Upper lobe of right lung (tissue), 1 donor: Measurements from ENCODE around the gene FARP1. TPM values are rescaled to one million over a fixed set of nuclear protein-coding genes. Genes with fewer than 3 reads are reported as not detected.

ENCODE experiments used
- ATAC-seq: fragments of 200-7000 bp; cut with Tn5 transposase; one replicate; pipeline ENCODE4 v1.9.1; 2020; ENCODE audit warnings: mild to moderate bottlenecking, moderate library complexity
- DNase-seq: peaks from one replicate; pipeline ENCODE4 v3.0.0-alpha.2; 2020
- H3K27ac ChIP-seq: fragments of 200-600 bp; one replicate; pipeline ENCODE4 v1.8.0; 2022
- H3K27me3 ChIP-seq: fragments of 200-600 bp; one replicate; pipeline ENCODE4 v1.8.0; 2022; ENCODE audit warnings: mild to moderate bottlenecking
- H3K36me3 ChIP-seq: fragments of 200-600 bp; one replicate; pipeline ENCODE4 v1.8.0; 2022
- H3K4me1 ChIP-seq: fragments of 200-600 bp; one replicate; pipeline ENCODE4 v1.8.0; 2022
- H3K4me3 ChIP-seq: fragments of 200-600 bp; one replicate; pipeline ENCODE4 v1.8.0; 2022; ENCODE audit warnings: mild to moderate bottlenecking
- H3K9me3 ChIP-seq: fragments of 200-600 bp; one replicate; pipeline ENCODE4 v1.8.0; 2022
- intact Hi-C: fragments of 100-400 bp; cut with DNase I; formaldehyde crosslinking; loops from one replicate; pipeline ENCODE4 v1.11.0; 2022
- total RNA-seq: library from RNA; stranded (reverse); fragmentation: NEBNext Ultra II Directional; extraction: Animal tissue kit (Norgen Biotek cat#: 25700); gene quantifications from one replicate; pipeline ENCODE4 v1.2.1, GENCODE V29; 2021
- TF ChIP-seq, protein P1 (sequence below): fragments of 200-600 bp; IDR thresholded peaks from one replicate; pipeline ENCODE4 v1.8.0; 2022; ENCODE audit warnings: antibody characterized with exemption
- donor health status: DM: no; HTN: yes; CAD: no; lungs with severe emphysema.

Gene FARP1
- total RNA-seq, 1 donor from 2014 or later = 95.9 TPM

- no peaks in the 10 kb centered on the region for H3K36me3 ChIP-seq
- no peak overlapping the region for H3K27ac ChIP-seq
- H3K9me3 ChIP-seq = no peaks in the 10 kb centered on the region
- DNase-seq (no peak), ATAC-seq (no peak)
- H3K27me3 ChIP-seq = no peaks in the 10 kb centered on the region
- intact Hi-C loops = loop anchor here (10.0 kb wide), 1 partner anchor 72 kb away; no protein-coding TSS in a partner anchor
- H3K4me1 ChIP-seq = peaks cover 37% of the 10 kb centered on the region
- no peak overlapping the region for H3K4me3 ChIP-seq
- TF ChIP-seq, protein P1, sequence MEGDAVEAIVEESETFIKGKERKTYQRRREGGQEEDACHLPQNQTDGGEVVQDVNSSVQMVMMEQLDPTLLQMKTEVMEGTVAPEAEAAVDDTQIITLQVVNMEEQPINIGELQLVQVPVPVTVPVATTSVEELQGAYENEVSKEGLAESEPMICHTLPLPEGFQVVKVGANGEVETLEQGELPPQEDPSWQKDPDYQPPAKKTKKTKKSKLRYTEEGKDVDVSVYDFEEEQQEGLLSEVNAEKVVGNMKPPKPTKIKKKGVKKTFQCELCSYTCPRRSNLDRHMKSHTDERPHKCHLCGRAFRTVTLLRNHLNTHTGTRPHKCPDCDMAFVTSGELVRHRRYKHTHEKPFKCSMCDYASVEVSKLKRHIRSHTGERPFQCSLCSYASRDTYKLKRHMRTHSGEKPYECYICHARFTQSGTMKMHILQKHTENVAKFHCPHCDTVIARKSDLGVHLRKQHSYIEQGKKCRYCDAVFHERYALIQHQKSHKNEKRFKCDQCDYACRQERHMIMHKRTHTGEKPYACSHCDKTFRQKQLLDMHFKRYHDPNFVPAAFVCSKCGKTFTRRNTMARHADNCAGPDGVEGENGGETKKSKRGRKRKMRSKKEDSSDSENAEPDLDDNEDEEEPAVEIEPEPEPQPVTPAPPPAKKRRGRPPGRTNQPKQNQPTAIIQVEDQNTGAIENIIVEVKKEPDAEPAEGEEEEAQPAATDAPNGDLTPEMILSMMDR = no peak
Observed at GRCh38 chr13:98492335-98493041, 349.6 kb downstream of the FARP1 start.

DNA sequence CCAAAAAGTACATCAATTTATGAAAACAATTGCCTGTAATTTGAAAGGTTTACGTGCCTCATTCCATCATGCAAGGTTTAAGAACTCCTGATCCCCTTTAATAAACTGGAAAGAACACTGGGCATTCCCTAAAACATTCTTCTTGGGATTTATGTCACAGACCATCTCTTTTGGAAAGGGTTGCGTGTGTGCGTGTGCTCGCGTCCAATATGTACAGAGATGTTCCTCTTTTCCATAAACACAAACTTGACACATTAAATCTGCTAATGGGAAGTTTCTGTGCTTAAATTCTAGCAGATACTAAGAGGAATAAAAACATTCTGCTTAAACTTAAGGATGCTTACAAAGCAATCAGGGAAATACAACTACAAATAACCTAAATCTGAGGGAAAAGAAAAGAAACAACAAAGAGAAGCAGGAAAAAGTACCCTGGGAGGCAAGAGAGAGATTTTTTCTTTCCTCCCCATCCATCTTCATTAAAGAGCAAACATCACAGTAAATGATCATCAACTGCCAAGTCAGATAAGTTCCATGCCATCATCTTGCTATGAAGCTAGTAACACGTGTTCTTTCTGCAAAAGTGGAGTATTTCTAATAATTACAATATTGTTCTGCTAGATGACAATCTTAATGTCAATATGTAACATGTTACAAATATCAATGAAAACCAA is 350.3 kb downstream of the FARP1 start:
- Histone ChIP-seq H3K4me1 (peaks cover 42% of the 10 kb centered on the region), H3K4me3 (no peak overlapping the region), H3K27me3 (no peaks in the 10 kb centered on the region), H3K27ac (no peak overlapping the region), H3K36me3 (no peaks in the 10 kb centered on the region), H3K9me3 (no peaks in the 10 kb centered on the region)
- TF ChIP-seq, protein P1 = no peak
- intact Hi-C loops = loop anchor here (10.0 kb wide), 1 partner anchor 72 kb away; no protein-coding TSS in a partner anchor
- DNase-seq (no peak), ATAC-seq (no peak)

GRCh38 chr13:98494769-98495168 is 351.9 kb downstream of the FARP1 start:
- Histone ChIP-seq H3K4me1 (peaks cover 42% of the 10 kb centered on the region), H3K9me3 (no peaks in the 10 kb centered on the region), H3K27me3 (no peaks in the 10 kb centered on the region), H3K27ac (no peak overlapping the region), H3K4me3 (no peak overlapping the region), H3K36me3 (peaks cover 4% of the 10 kb centered on the region)
- DNase-seq (no peak), ATAC-seq (no peak)
- intact Hi-C loops = loop anchor here (10.0 kb wide), 1 partner anchor 70 kb away; no protein-coding TSS in a partner anchor
- TF ChIP-seq, protein P1 = no peak

DNA sequence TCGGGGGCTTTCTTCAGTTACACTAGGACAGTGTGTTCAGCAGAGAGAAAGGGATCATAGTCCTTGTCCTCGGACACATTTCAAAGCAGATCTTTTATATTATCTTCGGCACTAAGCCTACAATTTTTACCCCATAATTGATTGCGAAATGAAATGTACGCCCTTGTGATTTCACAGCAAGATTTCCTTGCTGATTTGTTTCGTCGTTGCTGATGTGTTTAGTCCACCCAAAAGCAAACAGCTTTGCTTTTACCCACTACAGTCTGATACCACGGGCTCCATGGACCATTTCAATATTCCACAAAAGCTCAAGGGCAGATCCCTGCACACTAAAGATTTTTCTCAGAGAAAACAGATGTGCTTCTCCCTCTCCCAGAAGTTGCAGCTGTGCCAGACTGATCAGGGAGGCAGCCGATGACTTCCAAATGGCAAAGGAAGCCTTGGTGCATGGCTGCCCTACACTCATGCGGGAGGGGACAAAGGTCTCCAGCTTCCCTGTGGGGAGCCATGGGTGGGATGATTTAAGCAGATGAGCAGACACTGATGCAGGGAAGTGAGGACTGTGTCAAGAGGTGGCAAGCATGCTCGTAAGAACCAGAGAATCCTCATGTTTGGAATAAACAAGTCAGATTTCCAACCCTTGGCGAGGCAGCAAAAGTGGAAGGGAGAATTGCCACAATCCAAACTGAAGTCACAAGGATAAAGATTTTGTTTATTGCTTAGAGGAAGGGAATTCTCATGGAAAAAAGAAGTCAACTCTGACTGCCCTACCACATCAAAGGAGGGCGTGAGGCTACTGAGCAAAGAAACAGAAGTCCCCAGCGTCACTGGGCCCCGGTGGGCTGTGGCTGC is 353.0 kb downstream of the FARP1 start:
- ATAC-seq (peak; percentile 76), DNase-seq (no peak)
- H3K36me3 ChIP-seq = peaks cover 5% of the 10 kb centered on the region
- intact Hi-C loops = loop anchor here (10.0 kb wide), 1 partner anchor 69 kb away; no protein-coding TSS in a partner anchor
- no peaks in the 10 kb centered on the region for H3K9me3 ChIP-seq
- H3K4me3 ChIP-seq = no peak overlapping the region
- H3K4me1 ChIP-seq = peaks cover 42% of the 10 kb centered on the region
- TF ChIP-seq, protein P1 = no peak
- H3K27ac ChIP-seq = peak overlapping the region; percentile 69
- H3K27me3 ChIP-seq = no peaks in the 10 kb centered on the region

DNA sequence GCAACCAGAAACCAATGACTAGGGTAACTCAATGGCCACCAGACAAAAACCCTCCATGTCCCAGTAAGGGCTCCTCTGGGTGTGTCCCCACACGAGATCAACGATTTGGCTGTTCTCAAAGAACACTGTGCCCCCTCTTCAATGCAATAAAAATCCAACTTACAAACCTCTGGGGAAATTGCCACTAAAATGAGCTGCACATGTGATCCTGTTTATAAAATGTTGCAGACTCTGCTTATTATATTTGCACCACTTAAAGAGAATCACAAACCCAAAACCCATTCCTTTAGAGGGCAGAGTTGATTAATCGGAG is 353.5 kb downstream of the FARP1 start:
- Histone ChIP-seq H3K4me3 (no peak overlapping the region), H3K4me1 (peaks cover 40% of the 10 kb centered on the region), H3K27me3 (no peaks in the 10 kb centered on the region), H3K36me3 (peaks cover 5% of the 10 kb centered on the region), H3K9me3 (no peaks in the 10 kb centered on the region), H3K27ac (peak overlapping the region; percentile 69)
- ATAC-seq (no peak), DNase-seq (no peak)
- TF ChIP-seq, protein P1 = no peak
- intact Hi-C loops = loop anchor here (10.0 kb wide), 1 partner anchor 68 kb away; no protein-coding TSS in a partner anchor
